Measurements from ENCODE around the gene TAF1.

DNA sequence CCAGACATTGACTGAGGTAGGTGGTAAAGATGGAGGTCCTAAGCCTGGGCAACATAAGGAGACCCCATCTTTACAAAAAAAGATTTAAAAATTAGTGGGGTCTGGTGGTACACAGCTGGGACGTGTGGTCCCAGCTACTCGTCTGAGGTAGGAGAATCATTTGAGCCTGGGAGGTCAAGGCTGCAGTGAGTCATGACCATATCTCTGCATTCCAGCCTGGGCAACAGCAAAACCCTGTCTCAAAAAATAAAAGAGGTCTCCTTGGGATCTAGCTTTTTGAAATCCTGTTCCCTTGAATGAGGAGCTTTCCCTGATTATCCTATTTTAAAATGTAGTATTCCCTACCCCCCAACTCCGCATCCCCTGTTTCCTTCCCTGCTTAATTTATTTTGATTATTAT is 88.1 kb downstream of the TAF1 start:
- TF ChIP-seq, protein P1, sequence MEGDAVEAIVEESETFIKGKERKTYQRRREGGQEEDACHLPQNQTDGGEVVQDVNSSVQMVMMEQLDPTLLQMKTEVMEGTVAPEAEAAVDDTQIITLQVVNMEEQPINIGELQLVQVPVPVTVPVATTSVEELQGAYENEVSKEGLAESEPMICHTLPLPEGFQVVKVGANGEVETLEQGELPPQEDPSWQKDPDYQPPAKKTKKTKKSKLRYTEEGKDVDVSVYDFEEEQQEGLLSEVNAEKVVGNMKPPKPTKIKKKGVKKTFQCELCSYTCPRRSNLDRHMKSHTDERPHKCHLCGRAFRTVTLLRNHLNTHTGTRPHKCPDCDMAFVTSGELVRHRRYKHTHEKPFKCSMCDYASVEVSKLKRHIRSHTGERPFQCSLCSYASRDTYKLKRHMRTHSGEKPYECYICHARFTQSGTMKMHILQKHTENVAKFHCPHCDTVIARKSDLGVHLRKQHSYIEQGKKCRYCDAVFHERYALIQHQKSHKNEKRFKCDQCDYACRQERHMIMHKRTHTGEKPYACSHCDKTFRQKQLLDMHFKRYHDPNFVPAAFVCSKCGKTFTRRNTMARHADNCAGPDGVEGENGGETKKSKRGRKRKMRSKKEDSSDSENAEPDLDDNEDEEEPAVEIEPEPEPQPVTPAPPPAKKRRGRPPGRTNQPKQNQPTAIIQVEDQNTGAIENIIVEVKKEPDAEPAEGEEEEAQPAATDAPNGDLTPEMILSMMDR (IDR thresholded peaks at IDR 0.05; ENCODE audit: poor library complexity, severe bottlenecking) = no peak
- TF ChIP-seq POLR2AphosphoS5 (IDR thresholded peaks at IDR 0.05) = no peak

Data from neural cell (in vitro differentiated cells).